ENCODE measurements around the gene HYAL2. TPM values are rescaled to one million over a fixed set of nuclear protein-coding genes. Genes with fewer than 3 reads are reported as not detected.

HYAL2 gene
- total RNA-seq, 1 experiment from 2014 or later, result 35.7 TPM

GRCh38 chr3:50350213-50350526 lies 27.6 kb upstream of the HYAL2 start:
- Mint-ChIP-seq H3K9me3 (ENCODE audit: low read depth, unreplicated experiment) (no peaks in the 10 kb centered on the region), H3K36me3 (ENCODE audit: insufficient read depth, unreplicated experiment) (peaks cover 28% of the 10 kb centered on the region), H3K4me3 (ENCODE audit: low read depth, unreplicated experiment) (peak overlapping the region; percentile 84), H3K27ac (ENCODE audit: unreplicated experiment) (peak overlapping the region; percentile 13), H3K27me3 (ENCODE audit: unreplicated experiment) (no peaks in the 10 kb centered on the region), H3K4me1 (ENCODE audit: low read depth, unreplicated experiment) (peaks cover 18% of the 10 kb centered on the region)
- TF ChIP-seq, protein P1, sequence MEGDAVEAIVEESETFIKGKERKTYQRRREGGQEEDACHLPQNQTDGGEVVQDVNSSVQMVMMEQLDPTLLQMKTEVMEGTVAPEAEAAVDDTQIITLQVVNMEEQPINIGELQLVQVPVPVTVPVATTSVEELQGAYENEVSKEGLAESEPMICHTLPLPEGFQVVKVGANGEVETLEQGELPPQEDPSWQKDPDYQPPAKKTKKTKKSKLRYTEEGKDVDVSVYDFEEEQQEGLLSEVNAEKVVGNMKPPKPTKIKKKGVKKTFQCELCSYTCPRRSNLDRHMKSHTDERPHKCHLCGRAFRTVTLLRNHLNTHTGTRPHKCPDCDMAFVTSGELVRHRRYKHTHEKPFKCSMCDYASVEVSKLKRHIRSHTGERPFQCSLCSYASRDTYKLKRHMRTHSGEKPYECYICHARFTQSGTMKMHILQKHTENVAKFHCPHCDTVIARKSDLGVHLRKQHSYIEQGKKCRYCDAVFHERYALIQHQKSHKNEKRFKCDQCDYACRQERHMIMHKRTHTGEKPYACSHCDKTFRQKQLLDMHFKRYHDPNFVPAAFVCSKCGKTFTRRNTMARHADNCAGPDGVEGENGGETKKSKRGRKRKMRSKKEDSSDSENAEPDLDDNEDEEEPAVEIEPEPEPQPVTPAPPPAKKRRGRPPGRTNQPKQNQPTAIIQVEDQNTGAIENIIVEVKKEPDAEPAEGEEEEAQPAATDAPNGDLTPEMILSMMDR (IDR thresholded peaks at IDR 0.05; ENCODE audit: unreplicated experiment), result no peak
- BruUV-seq (replicated peaks), result TSS peak; percentile 28
- DNase-seq, result no peak
- intact Hi-C loops (cut with micrococcal nuclease; ENCODE audit: unreplicated experiment), result no loop called here
- CTCF ChIA-PET, result interaction anchor here (1.1 to 2.8 kb wide), 4 partner anchors 12 to 192 kb away, joined by 3 to 15 read pairs (median 5); no protein-coding TSS in a partner anchor

DNA sequence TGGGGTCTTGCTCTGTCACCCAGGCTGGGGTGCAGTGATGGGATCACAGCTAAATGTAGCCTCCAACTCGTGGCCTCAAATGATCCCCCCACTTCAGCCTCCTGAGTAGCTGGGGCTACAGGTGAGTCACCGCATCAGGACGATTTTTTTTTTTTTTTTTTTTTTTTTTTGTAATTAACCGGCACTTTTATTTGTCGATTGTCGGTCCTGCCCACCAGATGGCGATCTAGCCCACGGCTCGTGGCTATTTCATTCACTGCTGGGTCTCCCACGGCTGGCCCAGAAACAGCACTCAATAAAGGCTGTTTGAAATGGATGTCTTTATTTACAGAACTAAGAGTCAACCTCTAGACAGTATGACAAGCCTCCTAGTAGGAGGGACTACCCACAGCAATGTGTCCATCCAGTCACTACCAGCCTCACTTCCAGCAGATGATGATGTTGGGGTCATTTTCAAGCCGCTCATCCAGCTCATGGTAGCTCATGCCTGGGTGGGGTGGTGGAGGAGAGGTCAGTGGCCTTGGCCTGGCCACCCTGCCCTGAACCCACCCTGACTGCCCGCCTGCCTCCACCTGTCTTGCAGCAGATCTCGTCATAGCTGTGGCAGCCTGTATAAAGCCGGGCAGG lies 24.8 kb upstream of the HYAL2 start:
- CTCF ChIA-PET, result interaction anchor here (0.6 to 1.6 kb wide), 4 partner anchors 10 to 195 kb away, joined by 3 to 10 read pairs (median 5); no protein-coding TSS in a partner anchor
- Mint-ChIP-seq H3K27ac (ENCODE audit: unreplicated experiment) (no peak overlapping the region), H3K27me3 (ENCODE audit: unreplicated experiment) (peaks cover 13% of the 10 kb centered on the region), H3K4me1 (ENCODE audit: low read depth, unreplicated experiment) (peaks cover 18% of the 10 kb centered on the region), H3K4me3 (ENCODE audit: low read depth, unreplicated experiment) (no peak overlapping the region), H3K36me3 (ENCODE audit: insufficient read depth, unreplicated experiment) (peaks cover 20% of the 10 kb centered on the region), H3K9me3 (ENCODE audit: low read depth, unreplicated experiment) (no peaks in the 10 kb centered on the region)
- TF ChIP-seq, protein P1 (IDR thresholded peaks at IDR 0.05; ENCODE audit: unreplicated experiment), result peak; percentile 33
- no TSS peak for BruUV-seq (replicated peaks)
- DNase-seq, result peak; percentile 76
- intact Hi-C loops (cut with micrococcal nuclease; ENCODE audit: unreplicated experiment), result loop anchor here (5.0 kb wide), 3 partner anchors 80 to 265 kb away; partner anchors contain the start of gene CISH

DNA sequence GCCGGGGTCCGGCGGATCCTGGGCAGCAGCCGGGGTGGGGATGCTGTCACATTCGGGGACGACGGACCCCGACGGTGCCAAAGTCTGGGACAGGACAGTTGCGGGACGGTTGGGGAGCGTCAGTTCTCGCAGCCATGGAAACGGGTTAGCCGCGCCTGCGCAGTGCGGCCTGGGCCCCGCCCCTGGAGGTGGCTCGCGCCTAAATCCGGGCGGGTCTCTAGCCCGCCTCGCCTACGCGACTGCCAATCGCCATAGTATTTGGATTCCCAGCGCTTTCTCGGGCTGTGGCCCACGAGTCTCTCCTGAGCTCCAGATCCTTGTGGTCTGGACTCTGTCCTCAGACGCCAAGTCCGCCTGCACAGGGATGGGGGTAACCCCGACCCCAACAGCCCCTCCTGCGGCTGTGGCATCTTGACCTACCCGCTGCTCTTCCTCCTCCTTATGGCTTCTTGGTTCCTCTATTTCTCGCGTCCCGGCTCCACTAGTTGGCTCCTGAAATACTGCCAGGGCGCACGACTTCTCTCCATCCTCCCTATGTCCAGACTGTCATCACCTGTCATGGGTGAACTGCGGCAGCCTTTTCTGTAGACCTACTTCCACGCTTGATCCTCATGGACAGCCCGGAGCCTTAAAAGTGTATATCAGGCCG lies 23.2 kb upstream of the HYAL2 start, which contains the start of gene ZMYND10:
TSS of gene ZMYND10 (minus strand) at position 147 of the 649 bp plus-strand sequence. CDS start 153 bp downstream, outside the sequence.
- TF ChIP-seq, protein P1 (IDR thresholded peaks at IDR 0.05; ENCODE audit: unreplicated experiment), result no peak
- CTCF ChIA-PET, result interaction anchor here (0.8 kb wide), 1 partner anchor 9 kb away, joined by 3 read pairs; no protein-coding TSS in a partner anchor
- DNase-seq, result peak; percentile 79
- Mint-ChIP-seq H3K27me3 (ENCODE audit: unreplicated experiment) (peaks cover 13% of the 10 kb centered on the region), H3K9me3 (ENCODE audit: low read depth, unreplicated experiment) (no peaks in the 10 kb centered on the region), H3K4me3 (ENCODE audit: low read depth, unreplicated experiment) (peak within 1 kb of the TSS; percentile 54), H3K36me3 (ENCODE audit: insufficient read depth, unreplicated experiment) (peaks cover 11% of the 10 kb centered on the region), H3K4me1 (ENCODE audit: low read depth, unreplicated experiment) (peaks cover 18% of the 10 kb centered on the region), H3K27ac (ENCODE audit: unreplicated experiment) (no peak within 1 kb of the TSS)
- intact Hi-C loops (cut with micrococcal nuclease; ENCODE audit: unreplicated experiment), result loop anchor here (5.0 kb wide), 3 partner anchors 82 to 267 kb away; partner anchors contain the start of gene CISH
- no TSS peak for BruUV-seq (replicated peaks)

GRCh38 chr3:50345008-50345407 lies 22.5 kb upstream of the HYAL2 start:
- Mint-ChIP-seq H3K9me3 (ENCODE audit: low read depth, unreplicated experiment) (no peaks in the 10 kb centered on the region), H3K36me3 (ENCODE audit: insufficient read depth, unreplicated experiment) (peaks cover 7% of the 10 kb centered on the region), H3K4me1 (ENCODE audit: low read depth, unreplicated experiment) (peaks cover 13% of the 10 kb centered on the region), H3K27ac (ENCODE audit: unreplicated experiment) (no peak overlapping the region), H3K4me3 (ENCODE audit: low read depth, unreplicated experiment) (no peak overlapping the region), H3K27me3 (ENCODE audit: unreplicated experiment) (peaks cover 18% of the 10 kb centered on the region)
- TF ChIP-seq, protein P1 (IDR thresholded peaks at IDR 0.05; ENCODE audit: unreplicated experiment), result no peak
- intact Hi-C loops (cut with micrococcal nuclease; ENCODE audit: unreplicated experiment), result loop anchor here (5.0 kb wide), 3 partner anchors 82 to 267 kb away; partner anchors contain the start of gene CISH
- no peak for DNase-seq
- CTCF ChIA-PET, result interaction anchor here (0.8 kb wide), 1 partner anchor 8 kb away, joined by 3 read pairs; no protein-coding TSS in a partner anchor
- BruUV-seq (replicated peaks), result no TSS peak

Measured in Calu3 (cell line).